ENCODE data around the gene DUSP22.
"Not testable (repeated sequence)": the region's sequence is repeated elsewhere in the genome, so short reads cannot be mapped to it uniquely, and the experiment has no call there.

Gene DUSP22, protein sequence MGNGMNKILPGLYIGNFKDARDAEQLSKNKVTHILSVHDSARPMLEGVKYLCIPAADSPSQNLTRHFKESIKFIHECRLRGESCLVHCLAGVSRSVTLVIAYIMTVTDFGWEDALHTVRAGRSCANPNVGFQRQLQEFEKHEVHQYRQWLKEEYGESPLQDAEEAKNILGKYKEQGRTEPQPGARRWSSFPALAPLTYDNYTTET

DNA sequence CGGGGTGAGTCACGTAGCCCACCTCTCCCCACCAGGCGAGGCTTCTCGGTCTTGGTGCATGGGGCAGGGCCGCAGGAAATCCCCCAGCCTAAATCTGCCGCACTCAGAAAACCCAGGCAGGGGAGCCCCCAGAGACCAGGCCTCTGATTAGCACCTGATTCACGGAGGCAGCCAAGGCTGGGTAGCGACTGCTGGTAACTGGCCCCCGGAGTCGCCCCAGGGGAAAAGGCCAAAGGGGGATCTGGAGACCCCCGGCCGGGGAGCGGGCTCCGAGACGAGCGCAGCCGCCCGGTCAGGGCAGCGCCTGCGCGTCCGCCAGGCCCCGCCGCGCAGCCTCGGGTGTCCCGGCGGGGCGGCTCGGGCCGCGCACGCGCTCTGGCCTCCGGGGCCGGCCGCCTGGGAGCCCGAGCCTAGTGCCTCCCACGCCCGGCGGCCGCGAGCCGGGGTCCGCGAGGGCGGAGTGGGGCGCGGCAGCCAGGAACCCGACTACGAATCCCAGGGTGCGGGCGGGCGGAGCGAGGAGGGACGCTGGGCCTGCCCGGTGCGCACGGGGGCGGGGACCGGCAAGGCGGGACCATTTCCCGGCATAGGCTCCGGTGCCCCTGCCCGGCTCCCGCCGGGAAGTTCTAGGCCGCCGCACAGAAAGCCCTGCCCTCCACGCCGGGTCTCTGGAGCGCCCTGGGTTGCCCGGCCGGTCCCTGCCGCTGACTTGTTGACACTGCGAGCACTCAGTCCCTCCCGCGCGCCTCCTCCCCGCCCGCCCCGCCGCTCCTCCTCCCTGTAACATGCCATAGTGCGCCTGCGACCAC lies at the start of gene DUSP22:
Gene DUSP22 (plus strand): TSS at position 791 of the 809 bp plus-strand sequence. CDS start 53 bp downstream, outside the sequence.
- no peaks in the 10 kb centered on the region for H3K27me3 Mint-ChIP-seq (ENCODE audit: low read depth)
- H3K4me3 Mint-ChIP-seq = peak within 1 kb of the TSS; percentile 95
- peaks cover 5% of the 10 kb centered on the region for H3K9me3 Mint-ChIP-seq
- H3K36me3 Mint-ChIP-seq (ENCODE audit: low read depth) = peaks cover 7% of the 10 kb centered on the region
- H3K27ac Mint-ChIP-seq = peak within 1 kb of the TSS; percentile 86
- peaks cover 44% of the 10 kb centered on the region for H3K4me1 Mint-ChIP-seq (ENCODE audit: low read depth)

- peaks cover 2% of the 10 kb centered on the region for H3K36me3 Mint-ChIP-seq (ENCODE audit: low read depth)
- peaks cover 11% of the 10 kb centered on the region for H3K9me3 Mint-ChIP-seq
- peaks cover 6% of the 10 kb centered on the region for H3K27me3 Mint-ChIP-seq (ENCODE audit: low read depth)
- no peak overlapping the region for H3K27ac Mint-ChIP-seq
- H3K4me1 Mint-ChIP-seq (ENCODE audit: low read depth) = peaks cover 15% of the 10 kb centered on the region
- H3K4me3 Mint-ChIP-seq = no peak overlapping the region
Observed at GRCh38 chr6:246352-246751, 45.9 kb upstream of the DUSP22 start.

DNA sequence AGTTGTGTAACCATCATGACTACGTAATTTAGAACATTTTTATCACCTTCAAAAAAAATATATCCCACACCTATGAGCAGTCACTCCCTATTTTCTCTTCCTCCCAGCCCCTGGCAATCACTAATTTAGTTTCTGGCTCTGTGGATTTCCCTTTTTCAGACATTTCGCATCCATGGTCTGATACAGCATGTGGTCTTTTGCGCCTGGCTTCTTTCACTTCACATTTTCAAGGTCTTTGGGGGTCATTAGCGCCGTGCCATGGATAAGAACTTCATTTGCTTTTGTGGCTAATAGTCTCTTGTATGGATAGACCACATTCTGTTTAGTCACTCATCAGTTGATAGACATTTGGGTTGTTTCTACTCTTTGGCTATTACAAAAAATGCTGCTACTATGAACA lies 44.9 kb upstream of the DUSP22 start:
- H3K36me3 Mint-ChIP-seq (ENCODE audit: low read depth) = peaks cover 2% of the 10 kb centered on the region
- H3K4me1 Mint-ChIP-seq (ENCODE audit: low read depth) = peaks cover 20% of the 10 kb centered on the region
- peaks cover 11% of the 10 kb centered on the region for H3K9me3 Mint-ChIP-seq
- H3K27ac Mint-ChIP-seq = no peak overlapping the region
- H3K4me3 Mint-ChIP-seq = no peak overlapping the region
- H3K27me3 Mint-ChIP-seq (ENCODE audit: low read depth) = peaks cover 3% of the 10 kb centered on the region

DNA sequence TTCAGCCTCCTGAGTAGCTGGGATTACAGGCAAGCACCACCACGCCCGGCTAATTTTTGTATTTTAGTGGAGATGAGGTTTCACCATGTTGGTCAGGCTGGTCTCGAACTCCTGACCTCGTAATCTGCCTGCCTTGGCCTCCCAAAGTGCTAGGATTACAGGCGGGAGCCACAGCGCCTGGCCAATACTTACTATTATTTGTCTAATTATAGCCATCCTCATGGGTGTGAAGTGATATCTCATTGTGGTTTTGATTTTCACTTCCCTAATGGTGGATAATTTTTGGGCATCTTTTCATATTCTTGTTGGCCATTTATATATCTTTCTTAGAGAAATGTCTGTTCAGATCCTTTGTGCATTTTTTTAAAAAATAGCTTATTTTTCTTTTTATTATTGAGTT lies 44.2 kb upstream of the DUSP22 start:
- not testable (repeated sequence) for H3K36me3 Mint-ChIP-seq (ENCODE audit: low read depth); H3K27me3 Mint-ChIP-seq (ENCODE audit: low read depth); H3K9me3 Mint-ChIP-seq; H3K4me3 Mint-ChIP-seq; H3K27ac Mint-ChIP-seq
- H3K4me1 Mint-ChIP-seq (ENCODE audit: low read depth) = peaks cover 26% of the 10 kb centered on the region

GRCh38 chr6:250676-251075 lies 41.6 kb upstream of the DUSP22 start:
- Mint-ChIP-seq H3K27me3 (ENCODE audit: low read depth) (no peaks in the 10 kb centered on the region), H3K9me3 (no peaks in the 10 kb centered on the region), H3K4me3 (peak overlapping the region; percentile 6), H3K4me1 (ENCODE audit: low read depth) (peaks cover 31% of the 10 kb centered on the region), H3K36me3 (ENCODE audit: low read depth) (peaks cover 2% of the 10 kb centered on the region), H3K27ac (peak overlapping the region; percentile 37)

- Mint-ChIP-seq H3K36me3 (ENCODE audit: low read depth) (peaks cover 2% of the 10 kb centered on the region), H3K27ac (peak overlapping the region; percentile 84), H3K4me1 (ENCODE audit: low read depth) (peaks cover 35% of the 10 kb centered on the region), H3K4me3 (peak overlapping the region; percentile 41), H3K27me3 (ENCODE audit: low read depth) (no peaks in the 10 kb centered on the region), H3K9me3 (no peaks in the 10 kb centered on the region)
Observed at GRCh38 chr6:251920-252319, 40.4 kb upstream of the DUSP22 start.

DNA sequence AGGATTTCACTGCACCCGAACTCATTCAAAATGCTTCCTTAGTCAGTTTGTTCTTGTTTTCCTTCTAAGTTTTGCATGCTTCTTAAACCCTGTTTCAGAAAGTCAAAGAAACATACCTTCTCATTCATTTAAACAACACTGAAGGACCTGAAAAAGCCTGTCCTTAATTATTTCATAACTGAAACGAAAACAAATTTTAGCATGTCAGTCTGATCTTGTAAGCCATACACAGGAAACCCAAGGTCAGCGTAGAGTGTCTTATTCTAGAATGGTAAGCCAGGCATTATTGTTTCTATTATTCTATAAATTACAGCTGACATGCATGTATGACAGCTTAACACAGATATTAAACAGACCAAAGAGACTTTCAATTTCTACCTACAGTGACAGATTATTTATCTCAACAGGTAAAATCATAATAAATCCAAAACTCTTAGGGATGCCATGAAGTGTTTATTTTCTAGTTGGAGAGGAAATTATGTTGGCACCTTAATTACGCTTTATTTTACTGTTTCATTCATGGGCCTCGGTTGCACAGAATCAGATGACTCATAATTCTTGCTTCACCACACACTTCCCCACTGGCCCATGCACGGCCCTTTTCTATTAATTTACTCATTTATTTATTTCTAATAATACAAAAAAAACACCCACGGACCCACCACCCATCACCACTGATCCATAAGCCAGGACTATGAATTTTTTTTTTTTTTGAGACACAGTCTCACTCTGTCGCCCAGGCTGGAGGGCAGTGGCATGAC lies 39.3 kb upstream of the DUSP22 start:
- Mint-ChIP-seq H3K27me3 (ENCODE audit: low read depth) (no peaks in the 10 kb centered on the region), H3K27ac (peak overlapping the region; percentile 45), H3K4me3 (peak overlapping the region; percentile 3), H3K36me3 (ENCODE audit: low read depth) (peaks cover 2% of the 10 kb centered on the region), H3K9me3 (no peaks in the 10 kb centered on the region), H3K4me1 (ENCODE audit: low read depth) (peaks cover 44% of the 10 kb centered on the region)

DNA sequence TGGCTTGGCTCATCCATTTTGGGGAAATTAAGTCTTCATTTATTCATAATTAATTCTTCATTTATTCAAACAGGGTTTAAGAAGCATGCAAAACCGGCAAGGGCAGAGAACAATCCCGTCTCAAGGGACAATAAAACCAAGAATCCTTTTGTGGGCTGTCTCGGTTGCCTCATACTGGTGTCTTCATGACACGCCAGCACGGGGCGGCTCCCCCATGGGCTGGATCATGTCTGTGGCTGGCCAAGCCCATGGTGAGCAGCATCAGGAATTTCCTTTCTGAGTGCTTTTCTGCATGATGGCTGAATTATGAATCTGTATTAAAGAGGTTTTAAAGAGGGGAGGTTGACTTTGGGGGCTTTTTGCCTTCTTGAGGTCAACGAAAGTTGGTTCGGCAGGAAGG lies 38.3 kb upstream of the DUSP22 start:
- H3K27ac Mint-ChIP-seq = no peak overlapping the region
- peaks cover 8% of the 10 kb centered on the region for H3K9me3 Mint-ChIP-seq
- H3K36me3 Mint-ChIP-seq (ENCODE audit: low read depth) = peaks cover 2% of the 10 kb centered on the region
- H3K27me3 Mint-ChIP-seq (ENCODE audit: low read depth) = no peaks in the 10 kb centered on the region
- H3K4me3 Mint-ChIP-seq = no peak overlapping the region
- peaks cover 46% of the 10 kb centered on the region for H3K4me1 Mint-ChIP-seq (ENCODE audit: low read depth)

- Mint-ChIP-seq H3K4me3 (no peak overlapping the region), H3K9me3 (peaks cover 12% of the 10 kb centered on the region), H3K27me3 (ENCODE audit: low read depth) (no peaks in the 10 kb centered on the region), H3K27ac (no peak overlapping the region), H3K4me1 (ENCODE audit: low read depth) (peaks cover 46% of the 10 kb centered on the region), H3K36me3 (ENCODE audit: low read depth) (no peaks in the 10 kb centered on the region)
Observed at GRCh38 chr6:255041-255750, 37.1 kb upstream of the DUSP22 start.

DNA sequence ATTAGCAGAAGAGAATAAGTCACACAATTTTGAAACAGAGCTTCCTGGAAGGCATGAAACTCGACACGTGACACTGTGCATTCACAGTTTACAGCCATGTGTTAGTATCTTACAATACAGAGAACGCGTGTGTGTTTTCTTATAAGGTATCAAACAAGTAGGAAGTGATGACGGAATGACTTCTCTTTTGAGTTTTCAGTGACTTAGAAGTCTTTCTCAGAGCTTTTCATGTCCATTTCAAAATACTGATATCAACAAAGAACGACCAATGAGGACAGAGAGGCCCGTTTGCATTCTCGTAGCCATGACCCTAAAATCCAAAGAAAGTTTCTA lies 36.6 kb upstream of the DUSP22 start:
- Mint-ChIP-seq H3K27me3 (ENCODE audit: low read depth) (no peaks in the 10 kb centered on the region), H3K4me1 (ENCODE audit: low read depth) (peaks cover 45% of the 10 kb centered on the region)

GRCh38 chr6:256169-256568 lies 36.1 kb upstream of the DUSP22 start:
- H3K27ac Mint-ChIP-seq = no peak overlapping the region
- H3K27me3 Mint-ChIP-seq (ENCODE audit: low read depth) = no peaks in the 10 kb centered on the region
- no peak overlapping the region for H3K4me3 Mint-ChIP-seq
- no peaks in the 10 kb centered on the region for H3K36me3 Mint-ChIP-seq (ENCODE audit: low read depth)
- peaks cover 44% of the 10 kb centered on the region for H3K4me1 Mint-ChIP-seq (ENCODE audit: low read depth)
- peaks cover 12% of the 10 kb centered on the region for H3K9me3 Mint-ChIP-seq

More for the DNA sequence above, 36.6 kb upstream of the DUSP22 start:
- Mint-ChIP-seq H3K9me3 (peaks cover 12% of the 10 kb centered on the region), H3K36me3 (ENCODE audit: low read depth) (no peaks in the 10 kb centered on the region), H3K4me3 (no peak overlapping the region), H3K27ac (no peak overlapping the region)

- no peak overlapping the region for H3K4me3 Mint-ChIP-seq
- no peak overlapping the region for H3K27ac Mint-ChIP-seq
- H3K4me1 Mint-ChIP-seq (ENCODE audit: low read depth) = peaks cover 37% of the 10 kb centered on the region
- no peaks in the 10 kb centered on the region for H3K27me3 Mint-ChIP-seq (ENCODE audit: low read depth)
- H3K9me3 Mint-ChIP-seq = peaks cover 12% of the 10 kb centered on the region
- no peaks in the 10 kb centered on the region for H3K36me3 Mint-ChIP-seq (ENCODE audit: low read depth)
Observed at GRCh38 chr6:257031-257725, 35.1 kb upstream of the DUSP22 start.

DNA sequence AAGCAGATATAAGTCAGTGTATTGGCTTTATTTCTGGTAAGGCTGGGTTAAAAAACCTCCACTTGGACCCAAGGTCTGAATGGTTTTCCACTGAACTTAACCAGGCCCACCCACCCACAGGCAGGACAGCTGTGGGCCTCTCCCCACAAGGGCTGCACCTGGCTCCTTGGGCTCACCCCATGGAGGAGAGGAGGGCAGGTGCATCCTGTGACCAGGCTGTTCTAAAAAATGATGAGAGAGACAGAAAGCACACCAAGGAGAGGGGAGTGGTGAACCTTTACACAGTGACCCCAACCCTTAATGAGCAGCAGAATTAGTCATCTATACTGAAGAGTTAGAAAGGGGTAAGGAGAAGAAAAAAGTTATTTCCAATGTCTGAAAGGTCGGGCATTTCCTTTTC lies 34.5 kb upstream of the DUSP22 start:
- Mint-ChIP-seq H3K4me3 (no peak overlapping the region), H3K36me3 (ENCODE audit: low read depth) (no peaks in the 10 kb centered on the region), H3K27me3 (ENCODE audit: low read depth) (no peaks in the 10 kb centered on the region), H3K27ac (no peak overlapping the region), H3K9me3 (peaks cover 12% of the 10 kb centered on the region), H3K4me1 (ENCODE audit: low read depth) (peaks cover 33% of the 10 kb centered on the region)

DNA sequence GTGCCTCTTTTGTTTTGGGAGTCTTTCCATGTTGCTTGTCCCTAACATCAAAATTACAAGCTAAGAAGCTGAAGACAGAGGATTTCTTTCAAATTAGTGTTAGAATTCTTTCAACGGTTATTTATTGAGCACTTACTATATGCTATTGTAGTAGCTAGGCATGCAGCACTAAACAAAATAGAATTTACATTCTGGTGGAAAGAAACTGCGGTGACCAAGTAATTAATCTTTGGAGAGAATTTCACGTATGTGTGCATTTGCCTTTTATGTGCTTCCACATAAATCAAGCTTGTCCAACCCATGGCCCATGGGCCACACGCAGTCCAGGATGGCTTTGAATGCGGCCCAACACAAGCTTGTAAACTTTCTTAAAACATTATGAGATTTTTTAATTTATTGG lies 33.0 kb upstream of the DUSP22 start:
- H3K27me3 Mint-ChIP-seq (ENCODE audit: low read depth) = no peaks in the 10 kb centered on the region
- peaks cover 28% of the 10 kb centered on the region for H3K4me1 Mint-ChIP-seq (ENCODE audit: low read depth)
- no peak overlapping the region for H3K27ac Mint-ChIP-seq
- H3K4me3 Mint-ChIP-seq = no peak overlapping the region
- no peaks in the 10 kb centered on the region for H3K36me3 Mint-ChIP-seq (ENCODE audit: low read depth)
- H3K9me3 Mint-ChIP-seq = peaks cover 12% of the 10 kb centered on the region

All from T-helper 1 cell treated with Interleukin-12 subunit alpha and Interleukin-12 subunit beta and Interleukin-4 antibody, amounts not matched to agents 30 μg/mL and 1 μg/mL, for 36 hours (primary cell).